ENCODE data around the gene THAP6.
"Not testable (repeated sequence)": the region's sequence is repeated elsewhere in the genome, so short reads cannot be mapped to it uniquely, and the experiment has no call there.

THAP6 gene

DNA sequence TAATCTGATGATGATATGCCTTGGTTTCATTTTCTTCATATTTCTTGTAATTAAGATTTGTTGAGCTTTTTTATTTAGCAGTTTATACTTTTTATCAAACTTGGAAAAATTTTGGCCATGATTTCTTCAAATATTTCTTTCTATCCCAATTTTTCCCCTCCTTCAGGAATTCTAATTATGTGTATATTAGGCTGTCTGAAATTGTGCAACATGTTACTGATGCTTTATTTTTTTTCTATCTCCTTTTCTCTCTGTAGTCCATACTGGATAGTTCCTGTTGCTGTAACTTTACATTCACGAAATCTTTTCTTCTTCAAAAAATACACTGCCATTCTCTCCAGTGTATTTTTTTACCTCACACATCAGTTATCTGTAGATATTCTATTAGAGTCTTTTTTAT, 10.8 kb downstream of the THAP6 start:
- DNase-seq (ENCODE audit: low read depth in 1 of 2, low spot score in 1 of 2), result no peak

DNA sequence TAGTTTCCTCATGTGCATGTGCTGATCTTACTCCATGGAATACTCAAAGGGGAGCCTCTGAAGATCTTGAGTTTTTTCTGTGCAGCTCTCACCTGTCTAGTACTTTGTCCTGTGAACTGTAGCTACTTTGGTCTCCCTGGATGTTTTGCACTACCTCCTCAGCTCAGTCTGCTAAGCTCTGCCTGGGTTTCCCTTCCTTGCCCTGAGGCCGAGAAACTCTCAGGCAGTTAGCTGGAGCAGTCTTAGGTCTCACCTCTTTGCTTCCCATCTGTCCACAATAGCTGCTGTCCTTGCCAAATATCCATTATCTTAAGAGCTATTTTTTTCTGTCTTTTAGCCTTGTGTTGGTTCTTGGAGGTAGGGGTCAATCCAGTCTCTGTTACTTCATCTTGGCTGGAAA, 11.6 kb downstream of the THAP6 start:
- DNase-seq (ENCODE audit: low read depth in 1 of 2, low spot score in 1 of 2), result no peak

DNA sequence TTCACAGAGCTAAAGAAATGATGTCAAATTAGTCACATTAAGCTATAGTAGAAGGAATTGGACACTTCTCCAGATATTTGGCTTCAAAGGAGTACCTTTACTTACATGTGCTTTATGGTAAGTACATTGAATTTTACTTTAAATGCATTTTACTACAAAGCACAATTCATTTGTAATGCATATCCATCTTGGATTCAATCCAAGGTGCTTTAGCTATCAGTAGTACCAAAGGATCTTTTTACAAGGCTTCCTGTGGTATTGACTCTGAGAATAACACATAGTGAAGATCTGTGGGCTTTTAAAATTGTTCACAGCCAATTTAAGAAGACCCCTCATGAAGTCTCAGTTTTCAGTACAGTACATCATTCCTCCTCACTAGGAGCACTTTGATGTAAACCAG, 13.2 kb downstream of the THAP6 start:
- DNase-seq (ENCODE audit: low read depth in 1 of 2, low spot score in 1 of 2), result no peak

DNA sequence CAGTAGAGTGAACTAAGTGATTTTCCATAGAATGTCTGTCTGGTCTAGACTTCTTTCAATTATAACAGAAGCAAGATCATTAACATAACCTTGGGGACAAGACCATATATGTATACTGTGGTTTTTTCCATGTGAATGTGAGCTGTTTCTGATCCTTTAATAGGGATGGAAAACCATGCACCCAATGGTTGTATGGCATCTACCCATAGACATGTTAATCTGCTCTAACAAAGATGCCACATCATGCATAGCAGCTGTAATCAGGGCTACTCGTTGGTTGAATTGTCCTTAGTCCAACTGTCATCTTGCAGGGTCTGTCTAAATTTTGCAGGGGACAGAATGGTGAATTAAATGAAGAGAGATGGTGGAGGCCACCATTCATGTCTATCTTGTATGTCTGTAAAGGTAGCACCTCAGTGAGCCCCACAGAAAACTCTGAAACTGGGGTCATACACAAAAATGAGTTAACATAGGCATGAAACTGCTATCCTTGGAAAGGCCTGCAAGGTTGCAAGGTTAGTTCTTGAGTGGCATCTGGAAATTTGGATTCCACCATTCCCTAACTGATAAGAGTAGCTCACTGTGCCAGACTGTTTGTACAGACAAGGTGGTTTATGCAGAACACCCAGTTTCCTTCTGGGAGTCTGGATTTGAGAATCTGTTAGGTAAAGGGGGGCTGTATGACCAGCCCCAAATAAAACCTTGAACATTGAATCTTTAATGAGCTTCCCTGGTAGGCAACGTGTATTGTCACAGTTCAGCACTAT, 16.5 kb downstream of the THAP6 start:
- DNase-seq (ENCODE audit: low read depth in 1 of 2, low spot score in 1 of 2), result no peak

DNA sequence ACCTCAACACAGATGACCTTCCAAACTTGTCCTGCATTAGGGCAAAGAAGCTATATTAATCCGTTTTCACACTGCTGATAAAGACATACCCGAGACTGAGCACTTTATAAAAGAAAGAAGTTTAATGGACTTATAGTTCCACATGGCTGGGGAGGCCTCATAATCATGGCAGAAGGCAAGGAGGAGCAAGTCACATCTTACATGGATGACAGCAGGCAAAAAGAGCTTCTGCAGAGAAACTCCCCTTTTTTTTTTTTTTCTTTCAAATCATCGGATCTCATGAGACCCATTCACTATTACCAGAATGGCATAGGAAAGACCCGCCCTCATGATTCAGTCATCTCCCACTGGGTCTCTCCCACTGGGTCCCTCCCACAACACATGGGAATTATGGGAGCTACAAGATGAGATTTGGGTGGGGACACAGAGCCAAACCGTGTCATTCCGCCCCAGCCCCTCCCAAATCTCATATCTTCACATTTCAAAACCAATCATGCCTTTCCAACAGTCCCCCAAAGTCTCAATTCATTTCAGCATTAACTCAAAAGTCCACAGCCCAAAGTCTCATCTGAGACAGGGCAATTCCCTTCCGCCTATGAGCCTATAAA, 17.4 kb downstream of the THAP6 start:
- not testable (repeated sequence) for DNase-seq (ENCODE audit: low read depth in 1 of 2, low spot score in 1 of 2)

DNA sequence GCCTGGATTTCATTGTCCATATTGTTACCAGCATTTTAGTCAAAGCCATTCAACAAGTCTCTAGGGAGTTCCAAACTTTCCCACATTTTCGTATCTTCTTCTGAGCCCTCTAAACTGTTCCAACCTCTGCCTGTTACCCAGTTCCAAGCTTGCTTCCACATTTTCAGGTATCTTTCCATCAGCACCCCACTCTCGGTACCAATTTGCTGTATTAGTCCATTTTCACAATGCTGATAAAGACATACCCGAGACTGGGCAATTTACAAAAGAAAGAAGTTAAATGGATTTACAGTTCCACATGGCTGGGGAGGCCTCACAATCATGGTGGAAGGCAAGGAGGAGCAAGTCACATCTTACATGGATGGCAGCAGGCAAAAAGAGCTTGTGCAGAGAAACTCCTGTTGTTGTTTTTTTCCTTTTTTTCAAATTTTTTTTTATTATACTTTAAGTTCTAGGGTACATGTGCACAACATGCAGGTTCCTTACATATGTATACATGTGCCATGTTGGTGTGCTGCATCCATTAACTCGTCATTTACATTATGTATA, 19.1 kb downstream of the THAP6 start:
- not testable (repeated sequence) for DNase-seq (ENCODE audit: low read depth in 1 of 2, low spot score in 1 of 2)

DNA sequence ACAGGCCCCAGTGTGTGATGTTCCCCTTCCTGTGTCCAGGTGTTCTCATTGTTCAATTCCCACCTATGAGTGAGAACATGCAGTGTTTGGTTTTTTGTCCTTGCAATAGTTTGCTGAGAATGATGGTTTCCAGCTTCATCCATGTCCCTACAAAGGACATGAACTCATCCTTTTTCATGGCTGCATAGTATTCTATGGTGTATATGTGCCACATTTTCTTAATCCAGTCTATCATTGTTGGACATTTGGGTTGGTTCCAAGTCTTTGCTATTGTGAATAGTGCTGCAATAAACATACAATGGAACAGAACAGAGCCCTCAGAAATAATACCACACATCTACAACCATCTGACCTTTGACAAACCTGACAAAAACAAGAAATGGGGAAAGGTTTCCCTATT, 19.7 kb downstream of the THAP6 start:
- not testable (repeated sequence) for DNase-seq (ENCODE audit: low read depth in 1 of 2, low spot score in 1 of 2)

DNA sequence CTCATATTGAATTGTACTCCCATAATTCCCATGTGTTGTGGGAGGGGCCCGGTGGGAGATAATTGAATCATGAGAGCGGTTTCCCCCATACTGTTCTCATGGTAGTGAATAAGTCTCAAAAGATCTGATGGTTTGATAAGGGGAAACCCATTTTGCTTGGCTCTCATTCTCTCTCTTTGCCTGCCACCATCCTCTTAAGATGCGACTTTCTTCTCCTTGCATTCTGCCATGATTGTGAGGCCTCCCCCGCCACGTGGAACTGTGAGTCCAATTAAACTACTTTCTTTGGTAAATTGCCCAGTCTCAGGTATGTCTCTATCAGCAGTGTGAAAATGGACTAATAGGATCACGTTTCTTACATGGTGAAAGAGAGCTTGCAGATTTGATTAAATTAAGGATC, 23.0 kb downstream of the THAP6 start:
- not testable (repeated sequence) for DNase-seq (ENCODE audit: low read depth in 1 of 2, low spot score in 1 of 2)

DNA sequence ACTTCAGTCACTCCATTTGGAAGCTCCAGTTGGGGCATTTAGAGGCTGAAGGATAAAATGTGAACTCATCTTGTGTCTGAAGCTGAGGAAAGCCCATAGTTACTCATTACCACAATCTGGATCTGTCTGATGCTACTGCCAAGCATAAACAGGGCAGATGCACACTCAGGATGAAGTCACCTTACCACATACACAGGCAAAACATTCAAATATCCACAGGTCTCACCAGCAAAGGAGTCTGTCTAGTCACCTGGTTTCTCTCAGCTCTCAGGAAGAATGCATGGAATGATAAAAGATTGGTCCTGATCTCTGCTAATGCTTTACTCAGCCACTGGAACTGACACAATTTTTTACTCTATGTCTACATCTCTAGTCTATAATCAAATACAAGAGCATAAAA, 28.6 kb downstream of the THAP6 start:
- no peak for DNase-seq (ENCODE audit: low read depth in 1 of 2, low spot score in 1 of 2)

DNA sequence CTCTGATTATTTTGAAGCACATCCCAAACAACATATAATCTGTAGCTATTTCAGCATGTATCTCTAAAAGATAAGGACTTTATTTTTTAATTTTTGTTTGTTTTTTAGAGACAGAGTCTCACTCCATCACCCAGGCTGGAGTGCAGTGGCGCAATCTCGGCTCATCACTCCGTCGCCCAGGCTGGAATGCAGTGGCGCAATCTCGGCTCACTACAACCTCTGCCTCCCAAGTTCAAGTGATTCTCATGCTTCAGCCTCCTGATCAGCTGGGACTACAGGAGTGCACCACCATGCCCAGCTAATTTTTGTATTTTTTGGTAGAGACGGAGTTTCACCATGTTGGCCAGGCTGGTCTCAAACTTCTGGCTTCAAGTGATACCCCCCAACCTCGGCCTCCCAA, 29.9 kb downstream of the THAP6 start:
- not testable (repeated sequence) for DNase-seq (ENCODE audit: low read depth in 1 of 2, low spot score in 1 of 2)

DNA sequence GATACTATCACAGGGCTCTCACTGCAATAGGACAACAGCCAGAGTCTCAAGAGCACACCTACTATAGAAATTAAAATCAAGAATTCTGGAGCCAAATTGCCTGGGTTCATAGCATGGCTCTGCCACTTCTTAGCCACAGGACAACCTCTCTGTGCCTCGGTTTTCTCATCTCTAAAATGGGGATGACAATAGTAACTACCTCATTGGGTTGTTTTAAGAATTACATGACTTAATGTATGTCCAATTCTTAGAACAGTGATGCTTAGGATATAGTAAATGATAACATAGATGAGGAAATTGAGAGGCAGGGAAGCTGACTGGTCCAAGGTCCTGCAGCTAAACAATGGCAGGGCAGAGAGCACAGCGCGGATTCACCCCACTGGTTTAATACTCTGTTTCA, 30.6 kb downstream of the THAP6 start:
- DNase-seq (ENCODE audit: low read depth in 1 of 2, low spot score in 1 of 2), result no peak

DNA sequence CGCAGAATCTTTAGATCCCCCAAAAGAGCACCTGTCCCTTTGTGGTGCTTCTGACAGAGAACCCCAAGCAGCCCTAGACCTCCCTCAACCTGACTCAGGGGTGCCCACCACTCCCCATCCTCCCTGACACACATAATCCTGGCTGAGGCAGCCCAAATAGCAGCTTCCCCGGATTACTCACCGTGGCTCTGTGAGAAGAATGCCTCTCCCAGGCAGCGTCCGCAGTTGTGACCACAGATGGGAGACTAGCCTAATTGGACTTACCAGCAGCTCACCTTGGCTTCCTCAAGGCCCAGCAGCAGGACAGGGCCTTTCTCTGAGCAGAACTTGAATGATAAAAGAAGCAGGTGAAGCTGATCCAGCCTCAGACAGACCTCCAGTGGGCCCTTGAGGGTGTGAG, 31.3 kb downstream of the THAP6 start:
- DNase-seq (ENCODE audit: low read depth in 1 of 2, low spot score in 1 of 2), result no peak

DNA sequence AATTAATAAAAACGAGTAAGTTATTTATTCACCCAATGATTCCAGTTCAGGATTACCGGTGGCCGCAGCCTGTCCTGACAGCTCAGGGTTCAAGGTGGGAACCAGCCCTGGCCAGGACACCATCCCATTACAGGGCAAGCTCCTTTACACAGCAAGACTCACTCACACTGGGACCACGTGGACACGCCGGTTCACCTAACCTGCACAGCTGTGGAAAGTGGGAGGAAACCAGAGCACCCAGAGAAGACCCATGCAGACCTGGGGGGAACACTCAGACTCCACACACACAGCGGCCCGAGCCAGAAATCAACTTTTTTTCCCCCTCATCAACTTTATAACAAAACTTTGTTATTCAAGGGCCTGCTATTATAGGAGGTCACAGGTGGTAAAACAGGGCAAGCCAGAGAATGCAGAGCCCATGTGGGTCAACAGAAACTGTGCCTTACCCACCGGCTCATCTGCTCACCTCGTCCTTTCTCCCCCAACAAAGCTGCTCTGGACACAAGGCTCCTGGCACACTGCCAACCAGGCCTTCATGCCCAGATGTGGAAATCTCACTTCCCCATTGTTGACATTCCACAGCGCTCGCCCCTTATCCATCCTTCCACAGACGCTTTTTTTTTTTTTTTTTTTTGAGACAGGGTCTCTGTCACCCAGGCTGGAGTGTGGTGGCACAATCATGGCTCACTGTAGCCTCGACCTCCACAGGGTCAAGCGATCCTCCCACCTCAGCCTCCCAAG, 33.5 kb downstream of the THAP6 start:
- no peak for DNase-seq (ENCODE audit: low read depth in 1 of 2, low spot score in 1 of 2)

DNA sequence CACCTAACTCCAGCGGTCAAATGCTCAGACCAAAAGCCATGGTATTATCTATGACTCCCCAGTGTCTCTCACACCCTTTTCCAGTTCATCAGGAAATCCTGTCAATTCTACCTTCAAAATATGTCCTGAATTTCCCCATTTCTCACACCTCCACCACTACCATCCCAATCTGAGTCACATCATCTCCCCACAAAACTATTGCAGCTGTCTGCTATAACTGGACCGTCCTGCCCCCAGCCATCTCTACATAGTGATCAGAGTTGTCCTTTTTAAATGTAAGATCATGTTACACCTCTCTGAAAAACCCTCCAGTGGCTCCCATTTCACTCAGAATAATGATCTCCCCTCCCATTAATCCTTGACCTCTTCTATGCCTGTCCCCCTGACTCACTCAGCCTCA, 34.7 kb downstream of the THAP6 start:
- no peak for DNase-seq (ENCODE audit: low read depth in 1 of 2, low spot score in 1 of 2)

DNA sequence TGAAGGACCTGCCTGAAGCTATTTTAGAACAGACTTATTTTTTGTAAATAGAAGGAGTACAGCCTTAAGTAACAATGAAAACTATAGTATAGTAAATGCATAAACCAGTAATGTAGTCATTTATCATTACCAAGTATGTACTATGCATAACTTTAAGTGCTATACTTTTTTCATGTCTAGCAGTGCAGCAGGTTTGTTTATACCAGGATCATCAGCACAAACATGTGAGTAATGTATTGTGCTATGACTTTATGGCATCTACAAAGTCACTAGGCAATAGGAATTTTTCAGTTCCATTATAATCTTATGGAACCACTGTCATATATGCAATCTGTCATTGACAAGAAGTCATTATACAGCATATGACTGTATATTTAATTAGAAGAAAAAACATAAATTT, 38.2 kb downstream of the THAP6 start:
- DNase-seq (ENCODE audit: low read depth in 1 of 2, low spot score in 1 of 2), result no peak

DNA sequence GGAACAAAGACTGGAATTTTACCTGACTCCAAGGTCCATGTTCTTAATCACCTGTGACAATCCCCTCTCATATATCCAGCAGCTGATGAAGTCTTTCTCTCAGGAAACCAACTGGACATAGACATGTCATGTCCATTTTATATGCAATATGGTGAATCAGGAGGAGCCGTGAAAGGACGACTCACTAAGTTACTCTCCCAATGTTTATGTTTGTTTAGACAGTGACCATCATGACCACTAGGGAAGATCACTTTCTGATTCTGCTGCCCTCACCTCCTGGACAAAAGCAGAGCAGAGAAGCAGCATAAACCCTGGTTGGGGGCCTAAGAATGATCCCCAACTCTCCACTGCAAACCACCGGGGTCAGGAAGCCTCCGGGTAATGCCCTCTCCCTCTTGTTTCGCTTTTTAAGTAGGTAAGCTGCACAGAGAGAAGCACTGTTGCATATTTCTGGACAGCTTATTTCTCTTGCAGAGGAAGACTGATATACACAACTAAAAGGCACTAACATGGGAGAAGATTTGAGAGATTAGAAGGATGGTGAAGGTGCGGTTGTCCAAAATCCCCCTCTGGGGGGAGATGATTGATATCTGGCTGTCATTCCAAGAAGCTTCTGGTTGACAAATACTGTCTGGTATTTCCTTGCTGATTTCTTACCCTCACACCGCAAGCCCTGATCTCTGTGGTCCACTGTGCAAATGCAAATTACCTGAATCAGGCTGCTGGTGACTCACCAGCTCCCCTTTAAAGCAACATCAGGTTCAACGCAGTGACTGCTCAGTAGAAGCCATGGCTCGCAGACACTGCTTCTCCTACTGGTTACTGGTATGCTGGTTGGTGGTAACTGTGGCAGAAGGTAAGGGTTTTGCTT, 41.3 kb downstream of the THAP6 start, which contains the start of gene ODAPH:
Gene ODAPH, plus strand, starts transcription at position 773 of the 871 bp plus-strand sequence. Its CDS starts 17 bp downstream, at position 790.
- DNase-seq (ENCODE audit: low read depth in 1 of 2, low spot score in 1 of 2), result no peak

DNA sequence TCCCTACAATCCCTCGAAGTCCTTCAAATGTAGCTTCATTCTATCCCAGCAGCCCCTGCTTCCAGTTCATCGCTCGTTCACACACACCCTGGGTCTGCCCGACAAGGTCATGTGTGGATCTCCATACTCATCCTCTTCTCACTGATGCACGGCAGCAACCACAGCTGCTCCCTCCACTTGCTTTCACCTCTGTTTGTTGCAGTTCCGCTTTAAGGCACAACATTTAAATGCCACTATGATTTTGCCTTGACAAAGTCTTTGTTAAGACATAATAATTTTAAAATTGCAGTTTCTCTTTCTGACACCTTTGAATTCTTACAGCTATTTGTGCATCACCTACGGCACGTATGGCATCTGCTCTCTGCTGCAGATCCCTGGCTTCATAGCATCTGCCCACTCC, 43.4 kb downstream of the THAP6 start:
- DNase-seq (ENCODE audit: low read depth in 1 of 2, low spot score in 1 of 2), result no peak

DNA sequence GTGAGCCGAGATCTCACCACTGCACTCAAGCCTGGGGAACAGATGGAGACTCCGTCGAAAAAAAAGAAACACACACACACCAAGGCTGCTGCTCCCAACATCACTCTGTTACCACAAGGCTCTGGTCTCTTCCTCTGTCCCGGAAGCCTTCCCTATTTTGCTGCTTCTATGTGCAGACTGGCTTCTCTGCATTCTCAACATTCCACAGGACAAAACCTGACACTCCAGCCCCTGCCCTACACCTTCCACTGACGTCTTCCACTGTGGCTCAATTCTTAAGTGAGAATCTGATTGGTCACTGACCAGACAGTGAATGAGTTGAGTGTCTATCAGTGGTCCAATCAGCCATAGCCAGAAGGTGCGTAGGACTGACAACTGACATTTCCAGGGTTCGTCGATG, 47.5 kb downstream of the THAP6 start:
- DNase-seq (ENCODE audit: low read depth in 1 of 2, low spot score in 1 of 2), result no peak

DNA sequence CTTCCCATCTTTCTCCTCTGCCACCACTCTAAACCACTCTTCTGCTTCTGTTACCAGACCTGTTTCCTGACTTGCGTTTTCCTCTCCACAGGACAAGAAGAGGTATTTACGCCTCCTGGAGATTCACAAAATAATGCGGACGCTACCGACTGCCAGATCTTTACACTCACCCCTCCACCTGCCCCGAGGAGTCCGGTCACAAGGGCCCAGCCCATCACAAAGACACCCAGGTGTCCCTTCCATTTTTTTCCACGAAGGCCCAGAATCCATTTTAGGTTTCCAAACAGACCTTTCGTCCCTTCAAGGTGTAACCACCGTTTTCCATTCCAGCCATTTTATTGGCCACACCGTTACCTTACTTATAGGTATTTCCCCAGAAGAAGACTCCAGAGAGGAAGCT, 49.8 kb downstream of the THAP6 start:
- no peak for DNase-seq (ENCODE audit: low read depth in 1 of 2, low spot score in 1 of 2)

DNA sequence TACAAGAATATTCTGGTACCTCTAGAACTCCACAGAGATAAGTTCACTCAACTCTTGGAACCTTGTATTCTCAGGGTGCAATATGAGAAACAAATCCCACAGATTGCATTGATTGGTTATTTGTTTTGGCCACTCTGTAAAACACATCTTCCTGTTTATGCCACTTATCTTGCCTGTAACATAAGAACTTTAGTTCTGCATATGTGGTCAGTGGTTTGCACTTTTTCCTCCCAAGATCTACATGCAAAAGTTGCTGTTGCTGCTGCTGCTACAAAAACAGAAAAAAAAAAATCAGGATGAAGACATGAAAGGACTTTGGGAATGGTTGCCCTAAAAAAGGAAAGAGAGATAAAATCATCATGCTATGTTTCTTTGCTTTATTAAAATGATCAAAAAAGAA, 51.2 kb downstream of the THAP6 start:
- DNase-seq (ENCODE audit: low read depth in 1 of 2, low spot score in 1 of 2), result no peak

DNA sequence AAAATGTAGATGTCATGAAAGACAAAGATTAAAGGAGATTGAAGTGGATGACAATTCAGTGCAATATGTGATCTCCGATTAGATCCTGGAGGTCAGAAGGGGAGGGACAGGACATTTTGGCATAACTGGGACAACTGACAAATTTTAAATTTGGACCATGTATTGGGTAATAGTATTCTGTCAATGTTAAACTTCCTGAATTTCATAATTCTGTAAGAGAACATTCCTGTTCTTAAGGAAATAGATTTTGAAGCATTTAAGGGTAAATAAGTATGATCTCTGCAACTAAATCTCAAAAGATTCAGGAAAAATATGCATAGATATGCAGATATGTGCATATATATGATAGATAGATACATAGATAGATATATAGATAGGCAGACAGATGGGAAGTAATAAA, 52.6 kb downstream of the THAP6 start:
- no peak for DNase-seq (ENCODE audit: low read depth in 1 of 2, low spot score in 1 of 2)
